Progenitor cell of endocrine pancreas (in vitro differentiated cells): Measurements from ENCODE around the gene MROH9. TPM values are rescaled to one million over a fixed set of nuclear protein-coding genes. Genes with fewer than 3 reads are reported as not detected.

Experiments used
- DNase-seq: peaks from one replicate; pipeline ENCODE4 v3.0.0; 2021; ENCODE audit warnings: low spot score; ENCODE audit not compliant: unreplicated experiment
- H3K27ac Mint-ChIP-seq: 2 replicates; pipeline ENCODE4 v1.8.0; 2021; ENCODE audit warnings: mild to moderate bottlenecking, moderate library complexity, mixed read lengths
- H3K27me3 Mint-ChIP-seq: 2 replicates; pipeline ENCODE4 v1.8.0; 2021; ENCODE audit warnings: mixed read lengths
- H3K36me3 Mint-ChIP-seq: 2 replicates; pipeline ENCODE4 v1.8.0; 2022; ENCODE audit warnings: mixed read lengths; ENCODE audit not compliant: insufficient read depth
- H3K4me1 Mint-ChIP-seq: 2 replicates; pipeline ENCODE4 v1.8.0; 2021; ENCODE audit warnings: low read depth, mixed read lengths
- H3K4me3 Mint-ChIP-seq: 2 replicates; pipeline ENCODE4 v1.8.0; 2021; ENCODE audit warnings: low read depth, mild to moderate bottlenecking, moderate library complexity, mixed read lengths
- H3K9me3 Mint-ChIP-seq: 2 replicates; pipeline ENCODE4 v1.8.0; 2021; ENCODE audit warnings: low read depth, mixed read lengths
- total RNA-seq: library from RNA; stranded (reverse); gene quantifications from 2 replicates; pipeline ENCODE4 v1.2.1, GENCODE V29; 2021
- TF ChIP-seq, protein P1 (sequence below): fragments of 200-600 bp; sonication (generic); IDR thresholded peaks from one replicate; pipeline ENCODE4 v1.5.0; 2021; ENCODE audit warnings: antibody characterized with exemption, mild to moderate bottlenecking; ENCODE audit not compliant: unreplicated experiment

MROH9 gene
- total RNA-seq, 1 donor from 2014 or later, result not detected

DNA sequence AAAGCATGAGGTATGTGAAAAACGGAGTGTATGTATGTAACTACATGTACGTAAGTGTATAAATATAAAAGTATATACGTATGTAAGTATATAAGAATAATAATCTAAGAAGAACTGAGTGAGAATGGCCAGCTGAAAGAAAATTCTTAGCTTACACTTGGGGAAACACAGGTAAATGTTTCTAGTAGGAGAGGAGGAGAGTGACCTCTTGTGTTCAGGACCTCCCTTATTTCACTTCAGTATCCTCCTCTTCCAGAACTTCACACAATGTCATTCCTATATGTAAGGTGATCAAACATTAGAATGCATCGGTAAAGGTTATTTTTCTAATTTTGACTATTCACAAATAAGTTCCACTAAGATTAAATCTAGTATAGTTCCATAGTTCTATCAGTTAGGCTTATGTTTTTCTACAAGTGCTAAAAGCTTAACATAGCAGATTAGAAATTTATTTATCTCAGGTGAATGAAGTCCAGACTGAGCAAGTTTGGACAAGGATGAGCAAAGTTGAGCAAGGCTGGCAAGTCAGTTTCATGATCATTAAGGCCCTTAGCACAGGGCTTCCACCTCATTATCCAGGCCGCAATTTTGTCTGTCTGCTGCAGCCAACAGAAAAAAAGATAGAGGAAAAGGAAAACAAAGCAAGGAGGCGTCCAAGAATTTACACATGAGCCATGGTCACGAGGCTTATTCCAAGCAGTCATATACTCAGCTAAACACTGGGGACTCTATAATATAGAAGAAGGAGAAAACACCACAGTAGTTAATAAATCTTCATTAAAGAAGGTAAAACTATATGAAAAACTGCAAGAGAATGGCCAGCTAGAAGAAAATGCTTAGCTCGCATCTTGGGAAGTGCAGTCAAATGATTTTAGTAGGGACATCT, 7.1 kb upstream of the MROH9 start:
- TF ChIP-seq, protein P1, sequence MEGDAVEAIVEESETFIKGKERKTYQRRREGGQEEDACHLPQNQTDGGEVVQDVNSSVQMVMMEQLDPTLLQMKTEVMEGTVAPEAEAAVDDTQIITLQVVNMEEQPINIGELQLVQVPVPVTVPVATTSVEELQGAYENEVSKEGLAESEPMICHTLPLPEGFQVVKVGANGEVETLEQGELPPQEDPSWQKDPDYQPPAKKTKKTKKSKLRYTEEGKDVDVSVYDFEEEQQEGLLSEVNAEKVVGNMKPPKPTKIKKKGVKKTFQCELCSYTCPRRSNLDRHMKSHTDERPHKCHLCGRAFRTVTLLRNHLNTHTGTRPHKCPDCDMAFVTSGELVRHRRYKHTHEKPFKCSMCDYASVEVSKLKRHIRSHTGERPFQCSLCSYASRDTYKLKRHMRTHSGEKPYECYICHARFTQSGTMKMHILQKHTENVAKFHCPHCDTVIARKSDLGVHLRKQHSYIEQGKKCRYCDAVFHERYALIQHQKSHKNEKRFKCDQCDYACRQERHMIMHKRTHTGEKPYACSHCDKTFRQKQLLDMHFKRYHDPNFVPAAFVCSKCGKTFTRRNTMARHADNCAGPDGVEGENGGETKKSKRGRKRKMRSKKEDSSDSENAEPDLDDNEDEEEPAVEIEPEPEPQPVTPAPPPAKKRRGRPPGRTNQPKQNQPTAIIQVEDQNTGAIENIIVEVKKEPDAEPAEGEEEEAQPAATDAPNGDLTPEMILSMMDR, result peak; percentile 20
- Mint-ChIP-seq H3K27ac (no peak overlapping the region), H3K9me3 (no peaks in the 10 kb centered on the region), H3K4me1 (peaks cover 1% of the 10 kb centered on the region), H3K36me3 (no peaks in the 10 kb centered on the region), H3K4me3 (no peak overlapping the region), H3K27me3 (peaks cover 4% of the 10 kb centered on the region)
- no peak for DNase-seq

DNA sequence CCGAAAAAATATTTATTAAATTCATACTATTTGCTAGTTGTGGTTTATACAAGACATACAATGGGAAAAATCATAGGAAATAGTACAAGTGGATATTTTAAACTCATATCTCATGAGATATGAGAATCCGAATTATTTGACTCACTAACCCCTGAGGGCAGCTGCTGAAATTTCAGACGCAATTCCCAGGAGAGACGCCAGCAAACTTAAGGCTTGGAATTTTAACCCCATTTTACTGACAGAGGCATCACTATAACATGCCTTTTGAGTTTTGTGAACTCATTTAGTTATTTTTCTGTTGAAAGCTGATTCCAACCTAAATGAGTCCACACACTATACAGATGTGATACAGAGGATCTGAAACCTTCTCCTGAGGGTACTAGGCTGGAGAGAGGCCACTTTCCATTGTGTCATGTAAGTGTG, 5.9 kb upstream of the MROH9 start:
- Mint-ChIP-seq H3K4me1 (peaks cover 1% of the 10 kb centered on the region), H3K4me3 (no peak overlapping the region), H3K27me3 (peaks cover 4% of the 10 kb centered on the region), H3K27ac (no peak overlapping the region), H3K9me3 (no peaks in the 10 kb centered on the region), H3K36me3 (no peaks in the 10 kb centered on the region)
- TF ChIP-seq, protein P1, result no peak
- no peak for DNase-seq

DNA sequence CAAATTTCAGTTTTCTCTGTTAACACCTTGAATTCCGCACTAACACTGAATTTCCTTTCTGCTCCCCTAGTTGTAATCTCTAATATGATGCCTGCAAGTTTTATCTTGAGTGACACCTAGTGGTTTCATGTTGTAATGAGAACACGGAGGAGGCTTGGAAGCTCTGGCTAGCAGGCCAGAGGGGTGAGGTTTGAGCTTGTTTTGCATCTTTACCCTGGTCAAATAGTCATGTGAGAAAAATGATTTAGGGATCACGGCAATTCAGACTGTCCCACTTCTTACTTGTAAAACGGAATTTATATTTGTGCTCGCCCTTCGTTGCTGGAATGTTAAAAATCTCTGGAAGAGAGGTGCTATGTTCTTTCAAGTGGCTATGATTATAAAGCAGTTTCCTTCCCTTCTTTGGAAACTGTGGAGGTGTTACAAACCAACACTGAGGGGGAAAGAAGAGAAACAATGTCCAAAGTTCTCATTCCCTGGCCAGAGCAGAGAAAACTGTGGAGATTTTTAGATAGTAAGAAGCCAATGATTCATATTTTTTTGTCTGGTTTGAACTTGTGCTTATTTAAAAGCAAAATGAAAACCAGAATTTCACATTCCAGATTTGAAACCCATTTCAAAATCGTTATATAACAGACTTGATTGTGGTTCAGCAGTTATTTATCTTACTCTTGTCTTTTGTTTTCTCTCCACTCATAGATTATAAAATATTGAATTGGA, 5.3 kb upstream of the MROH9 start:
- H3K4me1 Mint-ChIP-seq, result peaks cover 1% of the 10 kb centered on the region
- no peak overlapping the region for H3K4me3 Mint-ChIP-seq
- no peak overlapping the region for H3K27ac Mint-ChIP-seq
- peaks cover 4% of the 10 kb centered on the region for H3K27me3 Mint-ChIP-seq
- no peaks in the 10 kb centered on the region for H3K36me3 Mint-ChIP-seq
- peak; percentile 12 for DNase-seq
- TF ChIP-seq, protein P1, result peak; percentile 70
- H3K9me3 Mint-ChIP-seq, result no peaks in the 10 kb centered on the region

DNA sequence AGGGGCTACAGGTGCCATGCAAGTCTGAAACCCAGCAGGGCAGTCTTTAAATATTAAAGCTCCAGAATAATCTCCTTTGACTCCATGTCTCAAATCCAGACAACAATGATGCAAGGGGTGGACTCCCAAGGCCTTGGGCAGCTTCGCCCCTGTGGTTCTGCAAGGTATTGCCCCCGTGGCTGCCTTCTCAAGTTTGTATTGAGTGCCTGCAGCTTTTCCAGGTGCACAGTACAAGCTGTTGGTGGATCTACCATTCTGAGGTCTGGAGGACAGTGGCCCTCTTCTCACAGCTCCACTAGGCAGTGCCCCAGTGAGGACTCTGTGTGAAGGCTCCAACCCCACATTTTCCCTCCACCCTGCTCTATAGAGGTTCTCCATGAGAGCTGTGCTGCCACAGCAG, 3.7 kb upstream of the MROH9 start:
- H3K27ac Mint-ChIP-seq, result peak overlapping the region; percentile 39
- no peaks in the 10 kb centered on the region for H3K36me3 Mint-ChIP-seq
- peaks cover 4% of the 10 kb centered on the region for H3K27me3 Mint-ChIP-seq
- no peak overlapping the region for H3K4me3 Mint-ChIP-seq
- no peaks in the 10 kb centered on the region for H3K9me3 Mint-ChIP-seq
- no peak for DNase-seq
- peaks cover 1% of the 10 kb centered on the region for H3K4me1 Mint-ChIP-seq
- TF ChIP-seq, protein P1, result peak; percentile 18

DNA sequence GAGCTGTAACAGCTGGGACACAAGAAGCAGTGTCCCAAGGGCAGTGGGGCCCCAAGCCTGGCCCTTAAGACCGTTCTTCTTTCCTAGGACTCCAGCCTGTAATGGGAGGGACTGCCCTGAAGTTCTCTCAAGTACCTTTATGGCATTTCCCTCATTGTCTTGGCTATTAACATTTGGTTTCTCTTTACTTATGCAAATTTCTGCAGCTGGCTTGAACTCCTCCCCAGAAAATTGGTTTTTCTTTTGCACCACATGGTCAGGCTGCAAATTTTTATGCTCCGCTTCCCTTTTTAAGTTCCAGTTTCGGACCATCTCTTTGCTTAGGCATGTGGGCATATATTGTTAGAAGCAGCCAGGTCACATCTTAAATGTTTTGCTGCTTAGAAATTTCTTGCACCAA, 3.1 kb upstream of the MROH9 start:
- no peaks in the 10 kb centered on the region for H3K9me3 Mint-ChIP-seq
- peaks cover 1% of the 10 kb centered on the region for H3K4me1 Mint-ChIP-seq
- no peak overlapping the region for H3K4me3 Mint-ChIP-seq
- TF ChIP-seq, protein P1, result no peak
- no peak for DNase-seq
- no peak overlapping the region for H3K27ac Mint-ChIP-seq
- H3K27me3 Mint-ChIP-seq, result peaks cover 4% of the 10 kb centered on the region
- H3K36me3 Mint-ChIP-seq, result no peaks in the 10 kb centered on the region
